HG03439 (cell line): Measurements from ENCODE around the gene CDCP2.

Experiments
- ATAC-seq: cut with Tn5 transposase; IDR thresholded peaks from one replicate; pipeline ENCODE4 v1.9.1; 2021; ENCODE audit warnings: mild to moderate bottlenecking, moderate library complexity; ENCODE audit not compliant: unreplicated experiment

Gene CDCP2

DNA sequence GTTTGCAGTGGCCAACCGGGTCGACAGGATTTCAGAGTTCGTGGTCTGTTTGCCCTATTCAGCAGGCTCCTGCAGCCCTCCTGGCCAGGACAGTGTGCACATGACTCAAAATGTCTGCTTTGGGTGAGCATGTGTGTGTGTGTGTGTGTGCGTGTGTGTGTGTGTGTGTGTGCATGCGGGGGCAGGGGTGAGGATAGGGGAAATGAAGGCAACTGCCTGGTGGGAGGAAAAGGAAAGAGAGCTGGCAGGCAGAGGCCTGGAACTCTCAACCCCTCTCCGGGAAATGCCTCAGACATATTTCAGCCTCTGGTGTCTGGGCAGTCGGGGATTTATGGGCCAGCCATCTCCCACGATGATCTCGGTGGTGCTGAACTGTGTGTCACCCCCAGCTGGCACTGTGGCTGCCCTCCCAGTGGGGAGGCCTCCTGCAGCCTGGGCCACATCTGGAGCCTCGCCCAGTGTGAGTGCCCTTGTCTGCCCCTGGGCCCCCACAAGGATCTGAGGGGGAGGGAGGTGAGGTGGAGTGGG is 15.2 kb downstream of the CDCP2 start:
- ATAC-seq, result no peak

DNA sequence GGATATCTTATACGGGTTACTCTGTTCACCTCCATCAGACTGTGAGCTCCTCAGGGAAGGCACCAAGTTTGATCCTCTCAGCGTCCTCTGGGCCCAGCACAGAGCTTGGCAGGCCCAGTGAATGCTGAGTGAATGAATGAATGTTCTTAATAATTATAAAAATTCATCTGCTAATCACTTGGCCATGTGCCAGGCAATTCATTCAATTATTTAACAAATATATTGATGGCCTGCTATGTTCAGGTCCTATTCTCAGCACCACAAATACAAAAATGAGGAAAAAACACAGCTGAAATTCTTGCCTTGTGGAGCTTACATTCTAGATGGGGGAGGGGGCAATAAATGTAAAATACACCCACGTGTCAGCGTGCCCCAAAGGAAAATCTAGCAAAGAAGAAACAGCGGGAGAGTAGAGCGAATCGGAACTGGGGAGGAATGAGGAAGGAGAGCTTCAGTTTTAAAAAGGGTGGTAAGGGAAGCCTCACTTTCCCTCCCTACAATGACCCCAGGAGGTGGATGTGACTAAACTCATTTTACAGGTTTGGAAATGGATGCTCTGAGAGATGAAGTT is 15.8 kb downstream of the CDCP2 start:
- no peak for ATAC-seq

- ATAC-seq, result no peak
These were observed 16.4 kb downstream of the CDCP2 start for GRCh38 chr1:54136269-54136896.

GRCh38 chr1:54135436-54136120 is 17.2 kb downstream of the CDCP2 start:
- ATAC-seq, result no peak

GRCh38 chr1:54134295-54134694 is 18.5 kb downstream of the CDCP2 start:
- no peak for ATAC-seq

DNA sequence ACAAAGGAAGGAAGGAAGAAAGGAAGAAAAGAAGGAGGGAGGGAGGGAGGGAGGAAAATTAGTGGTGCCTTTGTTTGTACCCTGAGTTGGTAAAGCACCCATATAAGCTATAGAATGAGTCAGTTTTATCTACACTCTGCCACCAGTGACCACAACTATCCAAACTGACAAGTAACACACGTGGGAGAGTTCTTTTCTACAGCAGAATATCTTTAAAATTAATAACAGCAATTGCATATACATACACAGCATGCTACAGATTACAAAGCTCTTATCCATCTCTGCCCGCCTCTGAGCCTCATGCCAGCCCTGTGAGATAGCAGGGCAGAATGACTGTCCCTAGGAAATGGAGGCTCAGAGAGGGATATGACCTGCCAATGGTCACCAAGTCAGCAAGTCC is 20.3 kb downstream of the CDCP2 start:
- ATAC-seq, result no peak

- no peak for ATAC-seq
These were observed 21.4 kb downstream of the CDCP2 start for GRCh38 chr1:54131419-54131818.

DNA sequence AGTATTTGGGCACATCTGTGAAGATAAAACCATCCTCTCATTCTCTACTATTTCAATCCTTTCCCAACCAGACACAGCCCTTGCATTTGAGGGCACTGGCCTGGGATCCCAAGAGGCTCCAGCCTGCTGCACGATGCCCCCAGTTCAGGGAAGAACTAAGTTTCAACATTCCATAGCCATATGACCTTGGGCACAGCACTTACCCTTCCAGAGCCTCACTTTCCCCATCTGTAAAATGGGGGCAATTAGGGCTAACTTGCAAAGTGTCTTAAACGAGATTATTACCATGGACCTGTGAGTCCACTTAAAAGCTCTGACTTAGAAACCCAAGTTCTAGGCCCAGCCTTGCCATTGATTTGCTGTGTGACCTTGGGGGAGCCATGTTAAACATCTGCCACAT is 22.9 kb downstream of the CDCP2 start:
- no peak for ATAC-seq

- ATAC-seq, result no peak
These were observed 25.1 kb downstream of the CDCP2 start for GRCh38 chr1:54127594-54128300.

GRCh38 chr1:54126271-54126815 is 26.5 kb downstream of the CDCP2 start:
- ATAC-seq, result no peak

- no peak for ATAC-seq
These were observed 27.3 kb downstream of the CDCP2 start for GRCh38 chr1:54125386-54126070.

DNA sequence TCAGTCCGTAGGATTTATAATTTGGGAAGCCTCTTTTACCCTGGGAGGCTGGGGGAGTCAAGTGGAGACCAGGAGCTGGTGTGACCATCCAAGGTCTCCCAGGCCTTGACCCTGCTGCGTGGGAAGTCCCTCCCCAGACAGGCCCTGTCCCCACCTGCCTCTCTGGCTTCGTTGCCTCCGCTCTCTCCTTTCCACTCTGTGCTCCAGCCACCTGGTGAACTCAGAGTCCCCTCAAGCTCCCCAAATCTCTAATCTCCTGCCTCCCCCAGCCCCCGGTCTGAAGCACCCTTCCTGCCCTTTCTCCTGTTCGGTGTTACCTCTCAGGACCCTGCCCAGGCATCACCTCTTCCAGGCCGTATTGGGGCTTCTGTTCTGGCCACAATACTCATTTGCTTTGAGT is 27.9 kb downstream of the CDCP2 start:
- ATAC-seq, result no peak

DNA sequence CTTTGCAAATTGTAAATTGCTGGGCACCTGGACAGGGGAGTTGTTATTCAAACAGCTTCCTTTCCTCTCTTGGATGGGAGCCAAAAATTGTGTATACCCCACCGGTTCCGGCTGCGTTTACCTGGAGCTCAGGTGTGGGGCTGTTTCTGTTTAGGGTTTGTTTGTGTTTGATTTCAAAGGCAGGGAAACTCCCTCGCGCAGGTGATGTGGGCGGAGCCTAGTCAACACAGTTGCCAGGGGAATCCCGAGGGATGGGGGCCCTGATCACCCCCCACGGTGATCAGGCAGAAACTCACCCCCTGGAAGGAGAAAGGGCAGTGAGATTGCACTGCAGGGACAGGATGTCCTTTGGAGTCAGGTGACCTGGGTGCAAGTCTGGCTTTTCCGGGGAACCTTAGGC is 28.3 kb downstream of the CDCP2 start:
- ATAC-seq, result no peak

- no peak for ATAC-seq
These were observed 29.8 kb downstream of the CDCP2 start for GRCh38 chr1:54122992-54123391.

- ATAC-seq, result no peak
These were observed 30.6 kb downstream of the CDCP2 start for GRCh38 chr1:54122135-54122751.

GRCh38 chr1:54121482-54122134 is 31.2 kb downstream of the CDCP2 start:
- no peak for ATAC-seq

GRCh38 chr1:54120698-54121481 is 31.9 kb downstream of the CDCP2 start:
- ATAC-seq, result no peak

DNA sequence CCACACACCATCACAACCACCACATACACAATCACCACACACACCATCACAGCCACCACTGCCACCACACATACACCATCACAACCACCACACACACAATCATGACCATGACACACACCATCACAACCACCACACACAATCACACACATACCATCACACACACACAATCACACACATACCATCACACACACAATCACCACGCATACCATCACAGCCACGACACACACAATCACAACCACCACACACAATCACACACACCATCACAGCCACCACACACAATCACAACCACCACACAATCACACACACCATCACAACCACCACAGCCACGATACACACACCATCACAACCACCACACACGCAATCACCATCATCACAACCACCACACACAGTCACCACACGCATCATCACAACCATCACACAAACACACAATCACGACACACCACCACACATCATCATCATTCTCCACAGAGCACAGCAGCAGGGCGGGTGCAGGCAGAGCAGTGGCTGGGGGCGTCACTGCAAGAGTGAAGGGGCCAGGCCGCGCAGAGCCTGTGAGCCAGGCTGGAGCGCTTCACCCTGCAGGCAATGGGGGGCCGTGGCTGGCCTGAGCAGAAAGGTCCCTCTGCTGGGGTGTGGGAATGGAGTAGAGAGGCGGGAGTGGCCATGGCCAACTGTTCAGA is 32.6 kb downstream of the CDCP2 start:
- no peak for ATAC-seq
